GM10266 (cell line): ENCODE data around the gene TAF1C.

Source experiments
- DNase-seq: peaks from one replicate; pipeline ENCODE4 v3.0.0; 2012; ENCODE audit errors: extremely low spot score
- TF ChIP-seq, protein P1 (sequence below): IDR thresholded peaks from 2 replicates; pipeline ENCODE4 v1.5.1; 2012; ENCODE audit warnings: mild to moderate bottlenecking, low read depth; ENCODE audit not compliant: control insufficient read depth, insufficient read depth; ENCODE audit errors: missing control alignments

TAF1C gene

DNA sequence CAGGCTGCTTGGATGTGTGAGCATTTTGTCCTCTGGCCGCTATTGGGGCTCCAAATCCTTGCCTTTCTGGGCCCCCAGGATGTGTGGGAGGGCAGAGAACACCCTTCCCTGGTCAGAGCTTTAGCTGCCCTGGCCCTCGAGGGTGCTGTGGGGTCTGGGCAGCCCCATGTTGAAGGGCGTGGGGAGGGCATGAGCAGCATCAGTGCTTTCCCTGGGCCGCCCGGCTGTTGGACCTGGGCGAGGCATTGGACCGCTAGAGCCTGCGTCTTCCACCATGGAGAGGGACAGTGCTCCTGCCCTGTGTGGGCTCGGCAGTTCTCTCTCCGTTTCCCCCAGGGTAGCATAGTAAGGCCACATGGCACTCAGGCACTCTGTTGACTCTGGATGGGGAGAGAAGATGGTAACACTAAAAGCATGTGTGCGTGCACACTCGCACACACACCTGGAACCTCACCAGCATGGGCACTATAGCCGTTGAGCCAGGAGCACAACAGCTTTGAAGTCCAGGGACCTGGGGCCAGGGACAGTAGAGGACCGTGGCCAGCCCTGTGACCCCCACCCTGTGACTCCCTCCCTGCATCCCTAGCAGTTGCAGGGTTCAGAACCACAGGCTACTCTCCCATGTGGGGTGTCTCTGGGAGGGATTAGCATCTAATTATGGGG, 10.7 kb upstream of the TAF1C start:
- TF ChIP-seq, protein P1, sequence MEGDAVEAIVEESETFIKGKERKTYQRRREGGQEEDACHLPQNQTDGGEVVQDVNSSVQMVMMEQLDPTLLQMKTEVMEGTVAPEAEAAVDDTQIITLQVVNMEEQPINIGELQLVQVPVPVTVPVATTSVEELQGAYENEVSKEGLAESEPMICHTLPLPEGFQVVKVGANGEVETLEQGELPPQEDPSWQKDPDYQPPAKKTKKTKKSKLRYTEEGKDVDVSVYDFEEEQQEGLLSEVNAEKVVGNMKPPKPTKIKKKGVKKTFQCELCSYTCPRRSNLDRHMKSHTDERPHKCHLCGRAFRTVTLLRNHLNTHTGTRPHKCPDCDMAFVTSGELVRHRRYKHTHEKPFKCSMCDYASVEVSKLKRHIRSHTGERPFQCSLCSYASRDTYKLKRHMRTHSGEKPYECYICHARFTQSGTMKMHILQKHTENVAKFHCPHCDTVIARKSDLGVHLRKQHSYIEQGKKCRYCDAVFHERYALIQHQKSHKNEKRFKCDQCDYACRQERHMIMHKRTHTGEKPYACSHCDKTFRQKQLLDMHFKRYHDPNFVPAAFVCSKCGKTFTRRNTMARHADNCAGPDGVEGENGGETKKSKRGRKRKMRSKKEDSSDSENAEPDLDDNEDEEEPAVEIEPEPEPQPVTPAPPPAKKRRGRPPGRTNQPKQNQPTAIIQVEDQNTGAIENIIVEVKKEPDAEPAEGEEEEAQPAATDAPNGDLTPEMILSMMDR, result no peak
- no peak for DNase-seq

DNA sequence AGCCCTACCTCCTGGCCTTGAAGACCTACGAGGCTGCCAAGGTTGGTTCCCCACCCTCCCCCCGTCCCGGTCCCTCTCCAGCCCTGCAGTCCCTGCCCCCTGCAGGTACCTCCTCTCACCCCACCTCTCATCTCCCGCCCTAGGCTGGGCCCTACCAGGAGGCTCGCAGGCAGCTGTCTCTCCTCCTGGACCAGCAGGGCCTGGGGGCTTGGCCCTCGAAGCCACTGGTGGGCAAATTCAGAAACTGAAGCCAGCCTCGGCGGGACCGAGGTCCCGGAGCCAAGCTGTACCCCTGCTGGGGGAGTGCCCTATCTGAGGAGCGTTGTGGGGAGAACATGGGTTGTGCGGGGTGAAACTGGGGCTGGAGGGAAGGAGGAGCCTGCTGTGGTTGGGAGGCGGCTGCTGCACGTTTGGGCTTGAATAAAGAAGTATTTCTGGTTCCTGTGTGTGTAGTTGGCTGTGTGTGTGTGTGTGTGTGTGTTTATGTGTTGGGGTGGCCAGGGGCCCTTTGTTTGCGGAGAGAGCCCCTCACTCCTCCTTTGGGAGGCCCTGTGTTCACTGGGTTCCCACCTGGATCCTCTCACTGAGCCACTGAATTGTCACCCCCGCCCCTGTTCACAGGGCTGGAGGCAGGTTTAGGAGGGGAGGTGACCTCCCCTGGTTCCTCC, 10.0 kb upstream of the TAF1C start:
- TF ChIP-seq, protein P1, result no peak
- no peak for DNase-seq

DNA sequence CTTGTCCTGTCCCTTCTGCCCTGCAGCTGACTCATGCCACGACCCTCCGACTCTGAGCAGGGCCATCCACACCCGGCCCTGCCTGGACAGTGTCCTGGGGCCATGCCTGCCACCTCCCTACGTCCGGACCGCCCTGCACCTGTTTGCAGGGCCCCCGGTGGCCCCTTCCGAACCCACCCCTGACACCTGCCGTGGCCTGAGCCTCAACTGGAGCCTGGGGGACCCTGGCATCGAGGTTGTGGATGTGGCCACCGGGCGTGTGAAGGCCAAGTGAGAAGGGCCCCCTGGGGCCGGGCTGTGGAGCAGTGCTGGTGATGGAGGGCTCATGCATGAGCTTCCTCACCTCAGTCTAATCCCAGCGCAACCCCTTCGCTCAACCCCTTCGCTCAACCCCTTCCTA, 9.2 kb upstream of the TAF1C start:
- TF ChIP-seq, protein P1, result no peak
- no peak for DNase-seq

DNA sequence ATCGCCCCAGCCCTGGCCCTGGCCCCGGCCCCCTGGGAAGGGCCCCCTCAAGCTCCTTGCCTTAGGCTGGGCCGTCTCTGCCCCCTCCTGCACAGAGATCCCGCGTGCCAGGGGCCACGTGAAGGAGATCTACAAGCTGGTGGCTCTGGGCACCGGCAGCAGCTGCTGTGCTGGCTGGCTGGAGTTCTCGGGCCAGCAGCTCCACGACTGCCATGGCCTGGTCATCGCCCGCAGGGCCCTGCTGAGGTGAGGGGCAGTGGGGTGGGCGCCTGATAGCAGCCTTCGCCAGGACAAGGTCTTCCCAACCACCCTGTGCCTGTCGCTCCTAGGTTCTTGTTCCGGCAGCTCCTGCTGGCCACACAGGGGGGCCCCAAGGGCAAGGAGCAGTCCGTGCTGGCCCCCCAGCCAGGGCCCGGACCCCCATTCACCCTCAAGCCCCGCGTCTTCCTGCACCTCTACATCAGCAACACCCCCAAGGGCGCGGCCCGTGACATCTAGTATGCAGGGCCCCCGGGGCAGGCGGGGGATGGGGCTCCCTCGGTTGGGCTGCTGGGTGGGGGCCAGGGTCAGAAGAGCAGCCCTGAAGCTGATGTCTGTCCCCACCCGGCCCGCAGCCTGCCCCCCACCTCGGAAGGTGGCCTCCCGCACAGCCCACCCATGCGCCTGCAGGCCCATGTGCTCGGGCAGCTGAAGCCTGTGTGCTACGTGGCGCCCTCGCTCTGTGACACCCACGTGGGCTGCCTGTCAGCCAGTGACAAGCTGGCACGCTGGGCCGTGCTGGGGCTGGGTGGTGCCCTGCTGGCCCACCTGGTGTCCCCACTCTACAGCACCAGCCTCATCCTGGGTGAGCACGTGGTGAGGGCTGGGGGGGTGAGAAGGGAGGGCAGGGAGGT, 8.6 kb upstream of the TAF1C start:
- no peak for DNase-seq
- TF ChIP-seq, protein P1, result no peak

DNA sequence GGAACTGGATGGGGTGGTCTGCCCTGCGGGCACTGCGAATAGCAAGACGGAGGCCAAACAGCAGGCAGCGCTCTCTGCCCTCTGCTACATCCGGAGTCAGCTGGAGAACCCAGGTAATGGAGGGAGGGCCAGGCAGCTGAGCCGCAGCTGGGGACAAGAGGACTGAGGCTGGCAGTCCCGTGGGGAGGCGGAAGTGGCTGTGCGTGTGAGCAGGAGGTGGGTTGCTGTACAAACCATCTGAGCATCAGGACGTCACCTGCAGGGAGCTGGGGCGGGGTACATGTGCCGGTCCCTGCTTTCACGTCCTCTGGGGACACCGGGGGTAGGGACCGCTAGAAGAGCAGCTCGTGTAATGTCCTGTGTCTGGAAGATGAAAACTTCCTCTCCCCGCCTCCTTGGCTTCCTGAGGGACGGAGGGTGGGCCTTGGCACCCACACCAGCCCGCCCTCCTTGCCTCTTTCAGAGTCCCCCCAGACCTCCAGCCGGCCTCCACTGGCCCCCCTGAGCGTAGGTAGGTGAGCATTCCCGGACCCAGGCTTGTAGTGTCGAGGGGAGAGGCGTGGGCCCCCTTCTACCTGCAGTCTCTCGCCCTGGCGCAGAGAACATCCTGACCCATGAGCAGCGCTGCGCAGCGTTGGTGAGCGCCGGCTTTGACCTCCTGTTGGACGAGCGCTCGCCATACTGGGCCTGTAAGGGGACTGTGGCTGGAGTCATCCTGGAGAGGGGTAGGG, 7.8 kb upstream of the TAF1C start:
- no peak for DNase-seq
- TF ChIP-seq, protein P1, result no peak

DNA sequence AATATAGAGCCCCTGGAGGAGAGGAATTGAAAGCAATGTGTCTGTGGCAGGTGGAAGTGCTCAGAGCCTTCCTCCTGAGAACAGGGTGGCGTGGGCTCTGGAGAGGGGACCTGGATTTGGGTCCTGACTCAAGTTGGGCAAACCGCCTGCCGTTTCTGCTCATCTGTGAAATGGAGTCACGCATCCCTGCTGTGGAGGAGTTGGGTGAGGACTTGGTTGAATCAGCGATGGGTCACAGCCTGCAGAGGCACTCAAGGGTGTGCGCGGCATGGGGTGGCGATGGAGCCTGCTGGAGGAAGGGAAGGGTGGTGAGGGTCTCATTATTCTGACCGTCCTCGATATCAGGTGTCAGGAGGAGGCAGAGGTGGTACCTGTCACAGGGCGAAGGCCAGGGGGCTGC, 7.2 kb upstream of the TAF1C start:
- TF ChIP-seq, protein P1, result no peak
- no peak for DNase-seq

DNA sequence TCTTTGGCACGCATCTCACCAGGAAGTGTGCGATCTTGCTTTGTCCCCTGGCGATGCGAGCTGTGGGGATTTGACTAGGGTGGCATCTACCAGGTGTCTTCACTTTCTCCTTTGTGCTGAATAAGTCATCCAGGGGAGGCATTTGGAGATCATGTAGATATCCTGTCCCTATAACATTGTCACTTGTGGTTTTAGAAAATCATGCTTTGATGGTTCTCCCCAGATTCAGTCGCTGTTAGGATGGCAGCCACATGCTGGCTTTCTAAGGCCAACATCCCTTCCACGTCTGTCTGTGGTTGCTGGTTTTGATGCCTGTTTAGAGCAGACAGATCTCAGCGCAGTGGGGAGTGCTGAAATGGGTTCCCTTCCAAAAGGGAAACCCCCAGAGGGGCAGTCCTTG, 6.6 kb upstream of the TAF1C start:
- no peak for DNase-seq
- TF ChIP-seq, protein P1, result no peak
